Breast epithelium (tissue), 4 donors: Measurements from ENCODE around the gene DHCR7. TPM values are rescaled to one million over a fixed set of nuclear protein-coding genes. Genes with fewer than 3 reads are reported as not detected.
A peak's percentile ranks its signal among the peaks of the same experiment; 100 is the strongest.

ENCODE experiments used
- DNase-seq, 2 donors: peaks; one replicate each; pipeline ENCODE4 v3.0.0-alpha.2; 2019; ENCODE audit warnings: low spot score in 2 of 2
- H3K27ac ChIP-seq, 2 donors: fragments of 200-600 bp; sonication (generic) in 1 of 2; one replicate each; pipeline ENCODE4 v1.5.1; 2016 to 2019; ENCODE audit warnings: mild to moderate bottlenecking in 1 of 2
- H3K27me3 ChIP-seq, 2 donors: fragments of 200-600 bp; sonication (generic) in 1 of 2; one replicate each; pipeline versions ENCODE4 v1.5.1 to v1.6.0; 2017 to 2019; ENCODE audit warnings: control low read depth in 1 of 2, mild to moderate bottlenecking in 1 of 2
- H3K36me3 ChIP-seq: fragments of 200-600 bp; one replicate; pipeline ENCODE4 v1.5.1; 2019
- H3K4me1 ChIP-seq, 2 donors: fragments of 200-600 bp; sonication (generic); one replicate each; pipeline ENCODE4 v1.5.1; 2016 to 2019; ENCODE audit warnings: control low read depth in 1 of 2
- H3K4me3 ChIP-seq, 3 donors: fragments of 200-600 bp; sonication (generic); 1 replicate in 2 of 3; 2 replicates in 1 of 3; pipeline ENCODE4 v1.5.1; 2016 to 2019; ENCODE audit warnings: mild to moderate bottlenecking in 3 of 3, moderate library complexity in 2 of 3
- H3K9me3 ChIP-seq, 2 donors: fragments of 200-600 bp; sonication (generic) in 1 of 2; one replicate each; pipeline ENCODE4 v1.5.1; 2016 to 2019; ENCODE audit warnings: control low read depth in 1 of 2
- CTCF ChIP-seq, 3 donors: fragments of 450-650 bp; IDR thresholded peaks; one replicate each; pipeline ENCODE4 v1.5.1; 2016 to 2017; ENCODE audit warnings: antibody characterized with exemption in 3 of 3, mild to moderate bottlenecking in 3 of 3, moderate library complexity in 3 of 3
- POLR2A ChIP-seq: fragments of 450-650 bp; IDR thresholded peaks from one replicate; pipeline ENCODE4 v1.6.1; 2016; ENCODE audit warnings: antibody characterized with exemption, mild to moderate bottlenecking, moderate library complexity
- POLR2AphosphoS5 ChIP-seq, 3 donors: sonication (generic); formaldehyde crosslinking; IDR thresholded peaks; one replicate each; pipeline ENCODE4 v1.6.1; 2017; ENCODE audit warnings: antibody characterized with exemption in 3 of 3
- intact Hi-C: fragments of 100-400 bp; cut with DNase I; formaldehyde crosslinking; loops from one replicate; pipeline ENCODE4 v1.15.1; 2023; ENCODE audit warnings: low total_unique reads
- total RNA-seq, 3 donors: library from RNA; depleted of rRNA; stranded (reverse); fragments of >200 nt; gene quantifications; one replicate each; pipeline ENCODE4 v1.1.0, GENCODE V29; 2016

The DHCR7 gene
- total RNA-seq, 3 donors from 2014 or later: 14.7 to 31.7 (median 25.2) TPM

- intact Hi-C loops: no loop called here
- Histone ChIP-seq H3K27me3 (no peaks in the 10 kb centered on the region), H3K4me1 (no peaks in the 10 kb centered on the region), H3K4me3 (no peak overlapping the region), H3K36me3 (no peaks in the 10 kb centered on the region), H3K9me3 (no peaks in the 10 kb centered on the region), H3K27ac (no peak overlapping the region)
- TF ChIP-seq CTCF (IDR thresholded peaks at IDR 0.05) (no peak), POLR2AphosphoS5 (IDR thresholded peaks at IDR 0.05) (no peak), POLR2A (no peak)
- DNase-seq: no peak
These were observed 16.9 kb downstream of the DHCR7 start for GRCh38 chr11:71431271-71431670.

GRCh38 chr11:71430166-71430565, 18.0 kb downstream of the DHCR7 start:
- Histone ChIP-seq H3K9me3 (no peaks in the 10 kb centered on the region), H3K4me1 (no peaks in the 10 kb centered on the region), H3K27ac (no peak overlapping the region), H3K4me3 (no peak overlapping the region), H3K36me3 (no peaks in the 10 kb centered on the region), H3K27me3 (no peaks in the 10 kb centered on the region)
- no peak for TF ChIP-seq CTCF (IDR thresholded peaks at IDR 0.05)
- no peak for TF ChIP-seq POLR2A
- TF ChIP-seq POLR2AphosphoS5 (IDR thresholded peaks at IDR 0.05): no peak
- DNase-seq: no peak
- intact Hi-C loops: no loop called here

- intact Hi-C loops: no loop called here
- H3K4me1 ChIP-seq: no peaks in the 10 kb centered on the region
These were observed 18.5 kb downstream of the DHCR7 start for GRCh38 chr11:71429701-71430100.

GRCh38 chr11:71428861-71429435, 19.2 kb downstream of the DHCR7 start:
- no peak for TF ChIP-seq CTCF (IDR thresholded peaks at IDR 0.05)
- TF ChIP-seq POLR2AphosphoS5 (IDR thresholded peaks at IDR 0.05): no peak
- no peak for TF ChIP-seq POLR2A
- H3K4me3 ChIP-seq: no peak overlapping the region
- H3K36me3 ChIP-seq: no peaks in the 10 kb centered on the region
- no peaks in the 10 kb centered on the region for H3K27me3 ChIP-seq
- intact Hi-C loops: no loop called here
- no peaks in the 10 kb centered on the region for H3K9me3 ChIP-seq
- H3K27ac ChIP-seq: peak overlapping the region in 1 of 2 donors; percentile 38
- H3K4me1 ChIP-seq: no peaks in the 10 kb centered on the region
- DNase-seq: no peak

More at GRCh38 chr11:71429701-71430100, 18.5 kb downstream of the DHCR7 start:
- H3K27ac ChIP-seq: peak overlapping the region in 1 of 2 donors; percentile 38
- H3K9me3 ChIP-seq: no peaks in the 10 kb centered on the region
- H3K36me3 ChIP-seq: no peaks in the 10 kb centered on the region
- TF ChIP-seq POLR2AphosphoS5 (IDR thresholded peaks at IDR 0.05) (no peak), CTCF (IDR thresholded peaks at IDR 0.05) (no peak), POLR2A (no peak)
- DNase-seq: no peak
- no peak overlapping the region for H3K4me3 ChIP-seq
- no peaks in the 10 kb centered on the region for H3K27me3 ChIP-seq

- DNase-seq: no peak
- Histone ChIP-seq H3K36me3 (no peaks in the 10 kb centered on the region), H3K4me3 (no peak overlapping the region), H3K9me3 (no peaks in the 10 kb centered on the region), H3K27ac (no peak overlapping the region), H3K27me3 (no peaks in the 10 kb centered on the region), H3K4me1 (no peaks in the 10 kb centered on the region)
- intact Hi-C loops: no loop called here
- no peak for TF ChIP-seq CTCF (IDR thresholded peaks at IDR 0.05)
- TF ChIP-seq POLR2AphosphoS5 (IDR thresholded peaks at IDR 0.05): no peak
- no peak for TF ChIP-seq POLR2A
These were observed 21.8 kb downstream of the DHCR7 start for GRCh38 chr11:71426413-71426812.
